Measurements from ENCODE around the gene ARID4B.
A peak's percentile ranks its signal among the peaks of the same experiment; 100 is the strongest.

The ARID4B gene

DNA sequence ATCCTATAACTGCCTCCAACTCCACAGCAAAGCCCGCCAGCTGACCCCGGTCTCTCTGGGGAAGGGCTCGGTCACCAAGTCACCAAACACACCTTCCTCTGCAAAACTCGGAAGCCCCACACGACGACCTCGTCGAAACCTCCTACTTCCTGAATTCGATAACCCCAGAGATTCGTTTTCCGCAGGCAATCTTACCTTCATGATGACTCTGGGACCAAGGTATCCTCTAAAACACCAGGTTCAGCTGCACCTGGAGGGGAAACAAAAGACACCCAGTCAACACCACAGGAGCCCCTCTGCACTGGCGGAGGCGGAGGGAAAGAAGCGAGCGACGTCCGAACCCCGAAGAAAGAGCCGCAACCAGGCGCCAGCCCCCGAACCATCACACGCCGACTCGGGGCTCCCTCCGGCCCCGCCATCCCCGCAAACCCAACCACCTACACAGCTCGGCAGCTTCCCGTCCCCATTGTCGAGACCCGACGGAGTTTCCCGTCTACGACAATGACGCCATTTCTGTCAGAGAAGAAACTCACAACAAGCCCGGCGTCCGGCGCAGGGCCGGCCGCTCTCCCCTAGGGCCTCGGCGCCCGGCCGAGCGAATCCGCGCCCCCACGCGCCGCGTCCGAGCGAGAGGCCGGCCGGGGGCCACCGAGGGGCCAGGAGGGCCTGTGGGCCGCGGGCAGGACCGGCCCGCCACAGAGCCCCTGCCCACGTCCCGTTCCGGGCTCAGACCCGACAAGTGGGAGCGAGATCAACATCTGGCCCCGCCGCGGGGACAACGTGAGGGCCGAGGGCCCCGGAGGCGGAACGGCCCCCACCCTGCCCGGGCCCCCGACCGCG lies 1.0 kb downstream of the ARID4B start (continued):
- no peak for TF ChIP-seq AEBP2 (tag by site-specific recombination; IDR thresholded peaks at IDR 0.05; ENCODE audit: borderline replicate concordance)
- no peak for TF ChIP-seq BCL11B (tag by site-specific recombination; IDR thresholded peaks at IDR 0.05; ENCODE audit: low read depth)
- TF ChIP-seq, protein P1, sequence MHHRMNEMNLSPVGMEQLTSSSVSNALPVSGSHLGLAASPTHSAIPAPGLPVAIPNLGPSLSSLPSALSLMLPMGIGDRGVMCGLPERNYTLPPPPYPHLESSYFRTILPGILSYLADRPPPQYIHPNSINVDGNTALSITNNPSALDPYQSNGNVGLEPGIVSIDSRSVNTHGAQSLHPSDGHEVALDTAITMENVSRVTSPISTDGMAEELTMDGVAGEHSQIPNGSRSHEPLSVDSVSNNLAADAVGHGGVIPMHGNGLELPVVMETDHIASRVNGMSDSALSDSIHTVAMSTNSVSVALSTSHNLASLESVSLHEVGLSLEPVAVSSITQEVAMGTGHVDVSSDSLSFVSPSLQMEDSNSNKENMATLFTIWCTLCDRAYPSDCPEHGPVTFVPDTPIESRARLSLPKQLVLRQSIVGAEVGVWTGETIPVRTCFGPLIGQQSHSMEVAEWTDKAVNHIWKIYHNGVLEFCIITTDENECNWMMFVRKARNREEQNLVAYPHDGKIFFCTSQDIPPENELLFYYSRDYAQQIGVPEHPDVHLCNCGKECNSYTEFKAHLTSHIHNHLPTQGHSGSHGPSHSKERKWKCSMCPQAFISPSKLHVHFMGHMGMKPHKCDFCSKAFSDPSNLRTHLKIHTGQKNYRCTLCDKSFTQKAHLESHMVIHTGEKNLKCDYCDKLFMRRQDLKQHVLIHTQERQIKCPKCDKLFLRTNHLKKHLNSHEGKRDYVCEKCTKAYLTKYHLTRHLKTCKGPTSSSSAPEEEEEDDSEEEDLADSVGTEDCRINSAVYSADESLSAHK (tag by site-specific recombination; IDR thresholded peaks at IDR 0.05): no peak
- peak; percentile 52; the same call in 1 of the 2 replicates for TF ChIP-seq ZBTB48 (tag by site-specific recombination; IDR thresholded peaks at IDR 0.05)
- TF ChIP-seq ZBTB17 (tag by site-specific recombination; IDR thresholded peaks at IDR 0.05): peak; percentile 82
- TF ChIP-seq ZNF16 (tag by site-specific recombination; IDR thresholded peaks at IDR 0.05; ENCODE audit: low read depth): no peak
- no peak for TF ChIP-seq SP7 (tag by site-specific recombination; IDR thresholded peaks at IDR 0.05)
- TF ChIP-seq ZSCAN30 (tag by site-specific recombination; IDR thresholded peaks at IDR 0.05): peak; percentile 47; the same call in 1 of the 2 replicates
- no peak for TF ChIP-seq ZNF121 (tag by site-specific recombination; IDR thresholded peaks at IDR 0.05)
- peak; percentile 87 for TF ChIP-seq ZNF600 (tag by site-specific recombination; IDR thresholded peaks at IDR 0.05)
- TF ChIP-seq GLI4 (tag by site-specific recombination; IDR thresholded peaks at IDR 0.05): no peak
- no peak for TF ChIP-seq ZNF791 (tag by site-specific recombination; IDR thresholded peaks at IDR 0.05)
- no peak for TF ChIP-seq ZNF114 (tag by site-specific recombination; IDR thresholded peaks at IDR 0.05)
- TF ChIP-seq ZNF335 (tag by site-specific recombination; conservative IDR thresholded peaks at IDR 0.05): peak; percentile 84
- TF ChIP-seq ZNF704 (tag by site-specific recombination; IDR thresholded peaks at IDR 0.05): no peak
- TF ChIP-seq ZNF529 (tag by site-specific recombination; IDR thresholded peaks at IDR 0.05; ENCODE audit: insufficient replicate concordance): no peak
- TF ChIP-seq ZNF747 (tag by site-specific recombination; IDR thresholded peaks at IDR 0.05): no peak
- TF ChIP-seq ZNF26 (tag by site-specific recombination; IDR thresholded peaks at IDR 0.05): no peak
- TF ChIP-seq ZNF311 (tag by site-specific recombination; IDR thresholded peaks at IDR 0.05; ENCODE audit: borderline replicate concordance): no peak
- TF ChIP-seq TCF7L2 (IDR thresholded peaks at IDR 0.05; ENCODE audit: borderline replicate concordance, low read depth, low read length): no peak
- peak; percentile 62; the same call in 1 of the 2 replicates for TF ChIP-seq YY2 (tag by site-specific recombination; IDR thresholded peaks at IDR 0.05)
- TF ChIP-seq ZNF132 (tag by site-specific recombination; IDR thresholded peaks at IDR 0.05; ENCODE audit: borderline replicate concordance): no peak
- no peak for TF ChIP-seq ZNF133 (tag by site-specific recombination; IDR thresholded peaks at IDR 0.05)
- TF ChIP-seq GFI1B (tag by site-specific recombination; IDR thresholded peaks at IDR 0.05): no peak
- TF ChIP-seq HOXC10 (CRISPR knock-in tag; IDR thresholded peaks at IDR 0.05): no peak
- TF ChIP-seq ZNF398 (tag by site-specific recombination; IDR thresholded peaks at IDR 0.05): no peak
- TF ChIP-seq RBAK (tag by site-specific recombination; IDR thresholded peaks at IDR 0.05): no peak
- no peak for TF ChIP-seq ZNF148 (tag by site-specific recombination; IDR thresholded peaks at IDR 0.05; ENCODE audit: borderline replicate concordance)
- 0 out of 2 replicates have a peak, but pooled peaks have one; percentile 3 for TF ChIP-seq ZNF146 (tag by site-specific recombination; IDR thresholded peaks at IDR 0.05)
